Testis (tissue), 3 donors: ENCODE measurements around the gene SH3RF3. TPM values are rescaled to one million over a fixed set of nuclear protein-coding genes. Genes with fewer than 3 reads are reported as not detected.

ENCODE experiments used
- DNase-seq: peaks from one replicate; pipeline ENCODE4 v3.0.0-alpha.2; 2019
- H3K27ac ChIP-seq, 2 donors: fragments of 200-600 bp; sonication (generic); one replicate each; pipeline ENCODE4 v1.5.1; 2019
- H3K27me3 ChIP-seq: fragments of 200-600 bp; sonication (generic); one replicate; pipeline ENCODE4 v1.5.1; 2019
- H3K36me3 ChIP-seq: fragments of 200-600 bp; sonication (generic); one replicate; pipeline ENCODE4 v1.5.1; 2017; ENCODE audit warnings: low read depth; ENCODE audit errors: missing control alignments
- H3K4me1 ChIP-seq: fragments of 200-600 bp; sonication (generic); one replicate; pipeline ENCODE4 v1.5.1; 2019
- H3K4me3 ChIP-seq, 2 donors: fragments of 200-600 bp; sonication (generic); one replicate each; pipeline ENCODE4 v1.5.1; 2017 to 2019
- H3K9me3 ChIP-seq: fragments of 200-600 bp; sonication (generic); one replicate; pipeline ENCODE4 v1.5.1; 2017
- CTCF ChIP-seq, 3 experiments: fragments of 450-650 bp in 2 of 3; fragments of 200-600 bp in 1 of 3; sonication (generic) in 1 of 3; IDR thresholded peaks; one replicate each; pipeline ENCODE4 v1.5.1; 2016 to 2019; ENCODE audit warnings: antibody characterized with exemption in 3 of 3, mild to moderate bottlenecking in 2 of 3, moderate library complexity in 1 of 3
- POLR2A ChIP-seq: fragments of 450-650 bp; IDR thresholded peaks from one replicate; pipeline ENCODE4 v1.6.1; 2017; ENCODE audit warnings: antibody characterized with exemption, mild to moderate bottlenecking, moderate library complexity
- WGBS, 2 donors: methylation state at CpG; one replicate each; pipeline ENCODE4 v1.1.5; 2018; 5-methylcytosine and 5-hydroxymethylcytosine counted together
- intact Hi-C: fragments of 100-400 bp; cut with DNase I; formaldehyde crosslinking; loops from one replicate; pipeline ENCODE4 v1.15.1; 2023; ENCODE audit warnings: low total_unique reads
- polyA plus RNA-seq: library from polyadenylated mRNA; stranded (reverse); fragments of 350-450 nt; fragmentation: Illumina TruSeq; extraction: RNeasy Lipid Tissue Mini Kit (QIAGEN cat#74804); gene quantifications from one replicate; pipeline ENCODE4 v1.2.3, GENCODE V29; 2014; ENCODE audit warnings: low read depth, low replicate concordance; ENCODE audit not compliant: insufficient read depth
- total RNA-seq, 2 donors: library from RNA; depleted of rRNA; stranded (reverse); fragments of >200 nt; gene quantifications; one replicate each; pipeline ENCODE4 v1.2.3, GENCODE V29; 2016

SH3RF3 gene
- total and polyA plus RNA-seq, 3 donors from 2014 or later: 9.3 to 20.1 (median 16.5) TPM

- Histone ChIP-seq H3K27ac (no peak overlapping the region), H3K27me3 (no peaks in the 10 kb centered on the region), H3K9me3 (no peaks in the 10 kb centered on the region), H3K36me3 (no peaks in the 10 kb centered on the region), H3K4me1 (no peaks in the 10 kb centered on the region), H3K4me3 (no peak overlapping the region)
- WGBS, 2 donors: 94 to 95% methylated on average over 9 to 10 of the region's 10 CpGs
- intact Hi-C loops: no loop called here
- DNase-seq: no peak
- TF ChIP-seq CTCF (IDR thresholded peaks at IDR 0.05): no peak
Observed at GRCh38 chr2:109212836-109213563, 84.0 kb downstream of the SH3RF3 start.

- H3K4me1 ChIP-seq: no peaks in the 10 kb centered on the region
- H3K9me3 ChIP-seq: no peaks in the 10 kb centered on the region
- DNase-seq: no peak
- H3K4me3 ChIP-seq: no peak overlapping the region
- 80 to 82% methylated on average over 16 of the region's 16 CpGs for WGBS, 2 donors
- intact Hi-C loops: no loop called here
- H3K36me3 ChIP-seq: no peaks in the 10 kb centered on the region
- H3K27ac ChIP-seq: no peak overlapping the region
- TF ChIP-seq POLR2A: no peak
- TF ChIP-seq CTCF (IDR thresholded peaks at IDR 0.05): no peak
- no peaks in the 10 kb centered on the region for H3K27me3 ChIP-seq
Observed at GRCh38 chr2:109213646-109214433, 84.8 kb downstream of the SH3RF3 start.

- no peak for TF ChIP-seq CTCF (IDR thresholded peaks at IDR 0.05)
- no peak for TF ChIP-seq POLR2A
- no peaks in the 10 kb centered on the region for H3K27me3 ChIP-seq
- H3K27ac ChIP-seq: no peak overlapping the region
- intact Hi-C loops: no loop called here
- H3K4me3 ChIP-seq: no peak overlapping the region
- WGBS, 2 donors: 86 to 88% methylated on average over 11 of the region's 11 CpGs
- no peaks in the 10 kb centered on the region for H3K4me1 ChIP-seq
- H3K36me3 ChIP-seq: no peaks in the 10 kb centered on the region
- no peaks in the 10 kb centered on the region for H3K9me3 ChIP-seq
- no peak for DNase-seq
Observed at GRCh38 chr2:109214651-109215371, 85.8 kb downstream of the SH3RF3 start.

GRCh38 chr2:109215866-109216265 is 86.9 kb downstream of the SH3RF3 start:
- no peak overlapping the region for H3K4me3 ChIP-seq
- TF ChIP-seq CTCF (IDR thresholded peaks at IDR 0.05) (no peak), POLR2A (no peak)
- 92 to 96% methylated on average over 9 to 11 of the region's 11 CpGs for WGBS, 2 donors
- H3K27me3 ChIP-seq: no peaks in the 10 kb centered on the region
- no peaks in the 10 kb centered on the region for H3K4me1 ChIP-seq
- no peak for DNase-seq
- H3K27ac ChIP-seq: no peak overlapping the region
- no peaks in the 10 kb centered on the region for H3K36me3 ChIP-seq
- intact Hi-C loops: no loop called here
- H3K9me3 ChIP-seq: no peaks in the 10 kb centered on the region
